OCI-LY1 (cell line): Measurements from ENCODE around the gene FLT3LG.

ENCODE experiments used
- H2AFZ ChIP-seq: fragments of 200-600 bp; sonication (generic), shearing (Covaris generic); 2 replicates; pipeline ENCODE4 v1.6.0; 2014; ENCODE audit warnings: antibody characterized with exemption, mild to moderate bottlenecking, low read length
- H3F3A ChIP-seq: fragments of 200-600 bp; sonication (generic), shearing (Covaris generic); 2 replicates; pipeline ENCODE4 v1.6.0; 2014; ENCODE audit warnings: mild to moderate bottlenecking, antibody characterized with exemption, low read length, moderate library complexity; ENCODE audit not compliant: insufficient read depth
- H3K27ac ChIP-seq: fragments of 200-600 bp; sonication (generic); 2 replicates; pipeline ENCODE4 v1.5.1; 2014; ENCODE audit warnings: low read length, mixed run types, mild to moderate bottlenecking, low read depth; ENCODE audit not compliant: poor library complexity, severe bottlenecking
- H3K27me3 ChIP-seq: fragments of 200-600 bp; sonication (generic); 2 replicates; pipeline ENCODE4 v1.6.0; 2014; ENCODE audit warnings: antibody characterized with exemption, mild to moderate bottlenecking, low read length, moderate library complexity; ENCODE audit not compliant: insufficient read depth
- H3K36me3 ChIP-seq: fragments of 200-600 bp; sonication (generic); 2 replicates; pipeline ENCODE4 v1.6.1; 2014; ENCODE audit warnings: mild to moderate bottlenecking, antibody characterized with exemption, low read length, moderate library complexity, mixed read lengths; ENCODE audit not compliant: insufficient read depth
- H3K4me1 ChIP-seq: fragments of 200-600 bp; sonication (generic); 2 replicates; pipeline ENCODE4 v1.5.1; 2014; ENCODE audit warnings: mild to moderate bottlenecking, low read length, moderate library complexity; ENCODE audit not compliant: insufficient read depth, severe bottlenecking
- H3K4me2 ChIP-seq: fragments of 200-600 bp; sonication (generic), shearing (Covaris generic); 2 replicates; pipeline ENCODE4 v1.6.1; 2014; ENCODE audit warnings: low read length
- H3K4me3 ChIP-seq: fragments of 200-600 bp; sonication (generic); 2 replicates; pipeline ENCODE4 v1.5.1; 2014; ENCODE audit warnings: low read length, low read depth, mild to moderate bottlenecking, mixed read lengths; ENCODE audit not compliant: poor library complexity, severe bottlenecking
- H3K79me2 ChIP-seq: fragments of 200-600 bp; shearing (Covaris generic); 2 replicates; pipeline ENCODE4 v1.6.1; 2016; ENCODE audit warnings: mixed run types, low read length, mixed read lengths; ENCODE audit not compliant: insufficient read depth
- H3K9ac ChIP-seq: fragments of 200-600 bp; sonication (generic), shearing (Covaris generic); 2 replicates; pipeline ENCODE4 v1.6.1; 2014; ENCODE audit warnings: mild to moderate bottlenecking, low read length, mixed read lengths
- H3K9me2 ChIP-seq: fragments of 200-600 bp; sonication (generic), shearing (Covaris generic); 2 replicates; pipeline ENCODE4 v1.6.1; 2014; ENCODE audit warnings: low read depth, mild to moderate bottlenecking, low read length, mixed read lengths
- H3K9me3 ChIP-seq: fragments of 200-600 bp; shearing (Covaris generic); 2 replicates; pipeline ENCODE4 v1.6.1; 2014; ENCODE audit warnings: low read length, mixed read lengths
- H4K20me1 ChIP-seq: fragments of 200-600 bp; sonication (generic), shearing (Covaris generic); 2 replicates; pipeline ENCODE4 v1.6.0; 2016; ENCODE audit warnings: mild to moderate bottlenecking, low read length; ENCODE audit not compliant: insufficient read depth
- EZH2 ChIP-seq: fragments of 200-600 bp; sonication (generic), shearing (Covaris generic); IDR thresholded peaks from 2 replicates; pipeline ENCODE4 v1.8.0; 2017; ENCODE audit warnings: borderline replicate concordance, mixed run types, mild to moderate bottlenecking, antibody characterized with exemption, low read length, moderate library complexity, mixed read lengths
- TF ChIP-seq, protein P1 (sequence below): fragments of 200-600 bp; sonication (generic), shearing (Covaris generic); IDR thresholded peaks from 2 replicates; pipeline ENCODE4 v1.5.1; 2017; ENCODE audit warnings: mild to moderate bottlenecking, antibody characterized with exemption, low read length, moderate library complexity, mixed read lengths

The FLT3LG gene

GRCh38 chr19:49445997-49446396, 28.0 kb upstream of the FLT3LG start:
- Histone ChIP-seq H3K9me2 (no peaks in the 10 kb centered on the region), H3K9me3 (no peaks in the 10 kb centered on the region), H3F3A (peaks cover 6% of the 10 kb centered on the region), H3K79me2 (peaks cover 4% of the 10 kb centered on the region; the same call in 1 of the 2 replicates), H3K4me3 (no peak overlapping the region), H3K27ac (no peak overlapping the region), H4K20me1 (no peaks in the 10 kb centered on the region), H3K4me1 (peaks cover 15% of the 10 kb centered on the region), H3K4me2 (no peak overlapping the region), H3K36me3 (peaks cover 30% of the 10 kb centered on the region), H2AFZ (no peak overlapping the region), H3K27me3 (peaks cover under 1% of the 10 kb centered on the region; the same call in 1 of the 2 replicates), H3K9ac (no peak overlapping the region)
- TF ChIP-seq EZH2 = no peak
- TF ChIP-seq, protein P1, sequence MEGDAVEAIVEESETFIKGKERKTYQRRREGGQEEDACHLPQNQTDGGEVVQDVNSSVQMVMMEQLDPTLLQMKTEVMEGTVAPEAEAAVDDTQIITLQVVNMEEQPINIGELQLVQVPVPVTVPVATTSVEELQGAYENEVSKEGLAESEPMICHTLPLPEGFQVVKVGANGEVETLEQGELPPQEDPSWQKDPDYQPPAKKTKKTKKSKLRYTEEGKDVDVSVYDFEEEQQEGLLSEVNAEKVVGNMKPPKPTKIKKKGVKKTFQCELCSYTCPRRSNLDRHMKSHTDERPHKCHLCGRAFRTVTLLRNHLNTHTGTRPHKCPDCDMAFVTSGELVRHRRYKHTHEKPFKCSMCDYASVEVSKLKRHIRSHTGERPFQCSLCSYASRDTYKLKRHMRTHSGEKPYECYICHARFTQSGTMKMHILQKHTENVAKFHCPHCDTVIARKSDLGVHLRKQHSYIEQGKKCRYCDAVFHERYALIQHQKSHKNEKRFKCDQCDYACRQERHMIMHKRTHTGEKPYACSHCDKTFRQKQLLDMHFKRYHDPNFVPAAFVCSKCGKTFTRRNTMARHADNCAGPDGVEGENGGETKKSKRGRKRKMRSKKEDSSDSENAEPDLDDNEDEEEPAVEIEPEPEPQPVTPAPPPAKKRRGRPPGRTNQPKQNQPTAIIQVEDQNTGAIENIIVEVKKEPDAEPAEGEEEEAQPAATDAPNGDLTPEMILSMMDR = no peak

DNA sequence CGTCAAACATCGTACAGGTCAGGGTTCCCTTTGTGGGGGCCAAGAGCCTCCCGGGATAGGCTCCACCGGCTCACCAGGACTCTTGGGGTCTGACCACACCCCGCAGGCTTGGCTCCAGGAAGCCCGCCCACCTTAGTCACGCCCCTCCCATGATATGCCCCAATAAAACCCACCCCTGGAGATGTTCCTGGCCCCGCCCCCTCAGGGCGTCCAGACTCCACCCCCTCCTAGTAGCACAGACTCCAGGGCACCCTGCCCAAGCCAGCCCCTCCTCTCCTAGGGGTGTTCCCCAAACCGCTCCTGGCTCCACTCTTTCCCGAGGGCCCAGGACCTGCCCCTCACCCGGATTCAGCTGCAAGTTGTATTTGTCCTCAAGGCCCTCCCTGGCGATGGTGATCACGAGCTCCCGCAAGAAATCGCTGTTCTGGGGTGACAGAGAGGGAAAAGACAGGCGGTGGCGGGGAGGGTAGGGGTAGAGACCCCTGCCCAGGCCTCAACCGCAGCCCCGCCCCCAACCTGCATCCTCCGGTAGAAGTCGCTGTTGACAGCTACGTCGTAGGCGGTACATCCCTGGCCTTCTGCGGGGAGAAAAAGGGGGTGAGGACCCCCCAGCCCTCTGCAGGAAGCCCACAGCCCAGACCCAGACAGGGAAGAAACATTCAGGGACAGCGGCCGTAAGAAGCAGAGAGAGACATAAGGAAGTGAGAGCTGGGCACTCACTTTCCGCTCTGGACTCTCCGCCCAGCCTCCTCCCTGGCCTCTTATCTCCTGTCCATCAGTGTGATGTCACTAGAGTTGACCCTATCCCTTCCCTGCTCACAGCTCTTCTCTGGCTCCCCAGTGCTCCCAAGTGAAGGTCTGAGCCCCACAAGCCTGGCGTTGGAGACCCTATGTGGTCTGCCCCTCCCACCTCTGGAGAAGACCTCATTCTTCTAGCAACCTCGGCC, 26.3 kb upstream of the FLT3LG start:
- no peak overlapping the region for H3K9ac ChIP-seq
- H3K36me3 ChIP-seq = peaks cover 30% of the 10 kb centered on the region
- no peak overlapping the region for H3K4me2 ChIP-seq
- no peaks in the 10 kb centered on the region for H3K27me3 ChIP-seq
- H3K4me3 ChIP-seq = no peak overlapping the region
- H3K9me2 ChIP-seq = no peaks in the 10 kb centered on the region
- no peak for TF ChIP-seq EZH2
- peaks cover 7% of the 10 kb centered on the region; the same call in 1 of the 2 replicates for H3K79me2 ChIP-seq
- H3F3A ChIP-seq = peaks cover 6% of the 10 kb centered on the region
- no peak overlapping the region for H2AFZ ChIP-seq
- H3K9me3 ChIP-seq = no peaks in the 10 kb centered on the region
- peaks cover 21% of the 10 kb centered on the region for H3K4me1 ChIP-seq
- H4K20me1 ChIP-seq = no peaks in the 10 kb centered on the region
- H3K27ac ChIP-seq = no peak overlapping the region

- Histone ChIP-seq H3K79me2 (peaks cover 7% of the 10 kb centered on the region; the same call in 1 of the 2 replicates), H3K9me3 (no peaks in the 10 kb centered on the region), H3K4me3 (no peak overlapping the region), H2AFZ (no peak overlapping the region), H3K4me1 (peaks cover 21% of the 10 kb centered on the region), H3K36me3 (peaks cover 30% of the 10 kb centered on the region), H3K27me3 (no peaks in the 10 kb centered on the region), H3K9ac (no peak overlapping the region), H3F3A (peaks cover 7% of the 10 kb centered on the region), H3K9me2 (no peaks in the 10 kb centered on the region), H3K4me2 (no peak overlapping the region), H4K20me1 (no peaks in the 10 kb centered on the region), H3K27ac (no peak overlapping the region)
- TF ChIP-seq, protein P1 = no peak
- no peak for TF ChIP-seq EZH2
These were observed 25.6 kb upstream of the FLT3LG start for GRCh38 chr19:49448432-49448786.
